ENCODE measurements around the gene OR2AK2. TPM values are rescaled to one million over a fixed set of nuclear protein-coding genes. Genes with fewer than 3 reads are reported as not detected.

OR2AK2 gene
- total RNA-seq (2022; extraction: Qiagen RNA extraction) = not detected in 5 replicates

GRCh38 chr1:247964933-247965332 lies at the start of gene OR2AK2:
Gene OR2AK2, plus strand, starts transcription at chr1:247965233. Its CDS starts 144 bp downstream, at chr1:247965377.

DNA sequence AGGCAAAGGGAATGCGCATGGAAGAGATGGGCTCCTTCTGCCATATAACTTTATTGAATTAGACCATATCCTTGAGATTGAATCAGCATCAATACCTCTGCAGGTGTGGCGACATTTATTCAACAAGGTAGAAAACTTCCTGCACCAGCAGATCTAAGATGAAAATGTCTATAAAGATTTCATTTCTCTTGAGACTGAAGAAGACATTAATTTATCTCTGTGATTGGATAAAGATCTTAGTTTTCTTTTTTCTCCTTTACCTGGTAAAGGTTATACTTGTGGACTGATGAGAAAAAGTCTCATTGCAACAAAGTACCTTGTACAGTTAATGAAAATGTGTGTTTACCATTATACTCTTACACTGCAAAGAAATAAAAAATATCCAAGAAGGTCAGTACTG lies 45.1 kb upstream of the OR2AK2 start, which contains the start of gene OR2T8:
Gene OR2T8 (plus strand): TSS at position 301 of the 400 bp plus-strand sequence. CDS start 766 bp downstream, outside the sequence.

DNA sequence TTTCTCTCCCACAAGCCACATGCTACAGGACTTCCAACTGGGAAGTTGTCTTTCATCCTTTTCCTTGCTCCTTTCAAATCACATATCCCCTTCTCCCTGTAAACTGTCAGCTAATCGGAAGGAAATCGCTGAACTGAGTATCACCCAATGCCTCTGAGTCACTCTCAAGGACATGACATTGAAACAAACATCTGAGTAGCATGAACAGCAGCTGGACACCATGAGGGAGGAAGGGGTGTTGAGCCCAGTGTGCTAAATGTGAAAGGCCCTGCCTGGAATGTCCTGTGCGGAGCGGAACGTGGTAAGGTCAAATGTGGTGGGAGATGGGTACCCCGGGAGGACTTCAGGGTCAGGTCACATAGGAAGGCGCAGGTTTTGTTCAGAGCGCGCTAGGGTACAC lies 40.2 kb upstream of the OR2AK2 start, which contains the start of gene OR2AJ1:
Gene OR2AJ1 (plus strand): TSS at position 22 of the 400 bp plus-strand sequence. CDS start 8,880 bp downstream, outside the sequence.

GRCh38 chr1:247948558-247948957 lies 16.5 kb upstream of the OR2AK2 start, which contains the start of gene OR2L8:
Gene OR2L8, plus strand, starts transcription at chr1:247948858. Its CDS starts 0 bp downstream, at chr1:247948858.

GRCh38 chr1:248013229-248013710 lies 48.2 kb downstream of the OR2AK2 start, which contains the start of gene OR2L5:
Gene OR2L5, plus strand, starts transcription at chr1:248013660. Its CDS starts 8,288 bp downstream, at chr1:248021948.

Other genes starting within 250 kb of the OR2AK2 start
- not detected in 5 replicates for gene OR6F1, start 248.6 kb upstream of the OR2AK2 start, total RNA-seq (2022; extraction: Qiagen RNA extraction)
- not detected in 5 replicates for gene OR14K1, start 226.6 kb upstream of the OR2AK2 start, total RNA-seq (2022; extraction: Qiagen RNA extraction)
- not detected in 5 replicates for gene OR14A2, start 217.1 kb upstream of the OR2AK2 start, total RNA-seq (2022; extraction: Qiagen RNA extraction)
- gene OR1C1, start 204.7 kb upstream of the OR2AK2 start, total RNA-seq (2022; extraction: Qiagen RNA extraction) = not detected in 5 replicates
- not detected in 5 replicates for gene OR14A16, start 141.1 kb upstream of the OR2AK2 start, total RNA-seq (2022; extraction: Qiagen RNA extraction)
- gene OR11L1, start 123.3 kb upstream of the OR2AK2 start, total RNA-seq (2022; extraction: Qiagen RNA extraction) = not detected in 5 replicates
- gene TRIM58, start 108.0 kb upstream of the OR2AK2 start, total RNA-seq (2022; extraction: Qiagen RNA extraction) = not detected in 5 replicates
- not detected in 5 replicates for gene OR2W3, start 69.6 kb upstream of the OR2AK2 start, total RNA-seq (2022; extraction: Qiagen RNA extraction)
- not detected in 5 replicates for gene OR2T8, start 45.0 kb upstream of the OR2AK2 start, total RNA-seq (2022; extraction: Qiagen RNA extraction)
- not detected in 5 replicates for gene OR2AJ1, start 40.3 kb upstream of the OR2AK2 start, total RNA-seq (2022; extraction: Qiagen RNA extraction)
- gene OR2L8, start 16.4 kb upstream of the OR2AK2 start, total RNA-seq (2022; extraction: Qiagen RNA extraction) = not detected in 5 replicates
- not detected in 5 replicates for gene OR2L5, start 48.4 kb downstream of the OR2AK2 start, total RNA-seq (2022; extraction: Qiagen RNA extraction)
- gene OR2L2, start 64.8 kb downstream of the OR2AK2 start, total RNA-seq (2022; extraction: Qiagen RNA extraction) = not detected in 5 replicates
- gene OR2L3, start 81.6 kb downstream of the OR2AK2 start, total RNA-seq (2022; extraction: Qiagen RNA extraction) = not detected in 5 replicates
- not detected in 5 replicates for gene OR2L13, start 130.0 kb downstream of the OR2AK2 start, total RNA-seq (2022; extraction: Qiagen RNA extraction)
- not detected in 5 replicates for gene OR2M5, start 179.9 kb downstream of the OR2AK2 start, total RNA-seq (2022; extraction: Qiagen RNA extraction)
- not detected in 5 replicates for gene OR2M2, start 209.6 kb downstream of the OR2AK2 start, total RNA-seq (2022; extraction: Qiagen RNA extraction)
- gene OR2M3, start 232.0 kb downstream of the OR2AK2 start, total RNA-seq (2022; extraction: Qiagen RNA extraction) = not detected in 5 replicates